DND-41 (cell line): ENCODE measurements around the gene FAM20C.

Experiments used
- CTCF ChIP-seq: IDR thresholded peaks from 2 replicates; pipeline ENCODE4 v1.5.1; 2012; ENCODE audit warnings: borderline replicate concordance, low read length, moderate library complexity, mild to moderate bottlenecking; ENCODE audit not compliant: poor library complexity, severe bottlenecking; ENCODE audit errors: extremely low read depth
- EZH2 ChIP-seq: IDR thresholded peaks from 3 replicates; pipeline ENCODE4 v1.6.1; 2012; ENCODE audit warnings: borderline replicate concordance, low read depth, mild to moderate bottlenecking, moderate library complexity, low read length, inconsistent platforms; ENCODE audit not compliant: severe bottlenecking

- no peak for TF ChIP-seq CTCF
- TF ChIP-seq EZH2: no peak
These were observed 20.4 kb downstream of the FAM20C start for GRCh38 chr7:212754-213153.
